Measurements from ENCODE around the gene AGAP1. TPM values are rescaled to one million over a fixed set of nuclear protein-coding genes. Genes with fewer than 3 reads are reported as not detected.

Gene AGAP1
- total and polyA plus RNA-seq, 8 donors = 5.0 to 27.6 (median 17.4) TPM

DNA sequence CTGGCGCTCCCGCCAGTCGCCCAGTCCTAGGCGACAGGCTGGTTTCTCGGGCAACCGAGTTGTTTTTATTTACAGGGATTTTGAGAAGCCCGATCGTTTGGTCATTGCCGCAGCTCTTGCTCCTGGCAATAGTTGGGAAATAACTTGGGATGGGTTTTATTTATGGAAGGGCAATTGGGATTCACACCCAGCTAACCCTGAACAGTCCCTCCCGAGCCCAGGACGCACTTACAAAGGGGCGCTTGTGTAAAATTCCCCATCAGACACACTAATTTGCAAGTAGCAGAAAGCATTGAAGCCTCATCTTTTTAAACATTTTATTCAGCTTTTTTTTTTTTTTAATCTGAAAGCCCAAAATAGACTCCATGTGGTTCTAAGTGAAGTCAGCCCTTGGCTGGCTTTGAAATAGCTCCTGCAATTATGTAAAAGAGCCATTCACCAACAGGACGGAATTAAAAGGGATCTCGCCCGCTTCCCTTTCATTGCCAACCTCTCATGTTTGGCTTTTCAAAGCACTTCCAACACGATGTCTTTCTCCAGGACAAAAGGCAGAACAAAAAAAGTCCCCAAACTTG, 677.9 kb downstream of the AGAP1 start:
- TF ChIP-seq, protein P1, sequence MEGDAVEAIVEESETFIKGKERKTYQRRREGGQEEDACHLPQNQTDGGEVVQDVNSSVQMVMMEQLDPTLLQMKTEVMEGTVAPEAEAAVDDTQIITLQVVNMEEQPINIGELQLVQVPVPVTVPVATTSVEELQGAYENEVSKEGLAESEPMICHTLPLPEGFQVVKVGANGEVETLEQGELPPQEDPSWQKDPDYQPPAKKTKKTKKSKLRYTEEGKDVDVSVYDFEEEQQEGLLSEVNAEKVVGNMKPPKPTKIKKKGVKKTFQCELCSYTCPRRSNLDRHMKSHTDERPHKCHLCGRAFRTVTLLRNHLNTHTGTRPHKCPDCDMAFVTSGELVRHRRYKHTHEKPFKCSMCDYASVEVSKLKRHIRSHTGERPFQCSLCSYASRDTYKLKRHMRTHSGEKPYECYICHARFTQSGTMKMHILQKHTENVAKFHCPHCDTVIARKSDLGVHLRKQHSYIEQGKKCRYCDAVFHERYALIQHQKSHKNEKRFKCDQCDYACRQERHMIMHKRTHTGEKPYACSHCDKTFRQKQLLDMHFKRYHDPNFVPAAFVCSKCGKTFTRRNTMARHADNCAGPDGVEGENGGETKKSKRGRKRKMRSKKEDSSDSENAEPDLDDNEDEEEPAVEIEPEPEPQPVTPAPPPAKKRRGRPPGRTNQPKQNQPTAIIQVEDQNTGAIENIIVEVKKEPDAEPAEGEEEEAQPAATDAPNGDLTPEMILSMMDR (IDR thresholded peaks at IDR 0.05) = no peak
- FAIRE-seq = no peak
- H3K27me3 ChIP-seq = peaks cover 10 to 58% (median 22%) of the 10 kb centered on the region in 4 donors
- no peak overlapping the region for H3K27ac ChIP-seq
- H3K4me1 ChIP-seq = peaks cover 0 to 7% (median 5%) of the 10 kb centered on the region in 3 donors
- no peak overlapping the region for H3K4me3 ChIP-seq
- WGBS, 2 donors = 9 to 11% methylated on average over 16 of the region's 16 CpGs
- DNase-seq = no peak
- intact Hi-C loops (cut with DNase I) = no loop called here
- H3K36me3 ChIP-seq = no peaks in the 10 kb centered on the region
- ATAC-seq = no peak
- no peaks in the 10 kb centered on the region for H3K9me3 ChIP-seq

DNA sequence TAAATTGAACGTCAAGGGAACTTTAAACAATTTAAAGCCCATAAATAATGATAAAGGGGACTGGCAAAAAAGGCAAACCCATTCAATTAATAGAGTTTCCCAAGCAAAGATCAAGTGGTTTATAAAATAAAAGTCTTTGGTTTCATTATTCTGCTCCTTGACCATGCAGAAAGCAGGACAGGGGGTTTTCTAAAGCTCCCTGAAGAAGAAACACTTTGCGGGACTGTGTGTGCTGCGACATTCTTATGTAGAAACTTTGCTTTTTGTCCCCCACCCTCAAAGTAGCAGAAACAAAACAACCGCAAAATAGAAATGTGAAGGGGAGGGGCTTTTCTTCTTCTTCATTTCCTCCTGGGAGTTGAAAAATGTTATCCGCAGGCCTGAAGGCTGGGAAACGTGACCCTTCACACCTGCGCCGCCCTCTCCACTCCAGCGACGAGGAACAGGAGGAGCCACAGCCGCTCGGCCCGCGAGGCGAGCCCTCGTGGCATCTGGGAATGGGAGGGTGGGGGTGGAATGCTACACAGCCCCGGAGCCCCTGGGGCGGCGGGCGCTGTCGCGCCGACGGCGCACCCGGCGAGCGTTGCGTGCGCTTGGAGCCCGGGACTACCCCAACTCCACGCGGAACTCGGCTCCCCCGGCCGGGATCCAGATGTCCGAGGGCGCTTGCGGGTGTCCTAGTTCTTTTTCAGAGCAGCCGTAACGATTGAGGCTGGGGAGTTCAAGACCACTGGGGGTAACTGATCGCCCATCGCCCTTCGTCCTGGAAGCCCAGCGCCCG, 678.6 kb downstream of the AGAP1 start:
- intact Hi-C loops (cut with DNase I) = no loop called here
- Histone ChIP-seq H3K4me3 (no peak overlapping the region), H3K27me3 (peaks cover 10 to 59% (median 23%) of the 10 kb centered on the region in 4 donors), H3K36me3 (no peaks in the 10 kb centered on the region), H3K27ac (no peak overlapping the region), H3K4me1 (peaks cover 0 to 6% (median 2%) of the 10 kb centered on the region in 3 donors), H3K9me3 (no peaks in the 10 kb centered on the region)
- FAIRE-seq = no peak
- no peak for ATAC-seq
- WGBS, 2 donors = 3 to 4% methylated on average over 42 to 46 of the region's 46 CpGs
- TF ChIP-seq, protein P1 (IDR thresholded peaks at IDR 0.05) = no peak
- DNase-seq = no peak

DNA sequence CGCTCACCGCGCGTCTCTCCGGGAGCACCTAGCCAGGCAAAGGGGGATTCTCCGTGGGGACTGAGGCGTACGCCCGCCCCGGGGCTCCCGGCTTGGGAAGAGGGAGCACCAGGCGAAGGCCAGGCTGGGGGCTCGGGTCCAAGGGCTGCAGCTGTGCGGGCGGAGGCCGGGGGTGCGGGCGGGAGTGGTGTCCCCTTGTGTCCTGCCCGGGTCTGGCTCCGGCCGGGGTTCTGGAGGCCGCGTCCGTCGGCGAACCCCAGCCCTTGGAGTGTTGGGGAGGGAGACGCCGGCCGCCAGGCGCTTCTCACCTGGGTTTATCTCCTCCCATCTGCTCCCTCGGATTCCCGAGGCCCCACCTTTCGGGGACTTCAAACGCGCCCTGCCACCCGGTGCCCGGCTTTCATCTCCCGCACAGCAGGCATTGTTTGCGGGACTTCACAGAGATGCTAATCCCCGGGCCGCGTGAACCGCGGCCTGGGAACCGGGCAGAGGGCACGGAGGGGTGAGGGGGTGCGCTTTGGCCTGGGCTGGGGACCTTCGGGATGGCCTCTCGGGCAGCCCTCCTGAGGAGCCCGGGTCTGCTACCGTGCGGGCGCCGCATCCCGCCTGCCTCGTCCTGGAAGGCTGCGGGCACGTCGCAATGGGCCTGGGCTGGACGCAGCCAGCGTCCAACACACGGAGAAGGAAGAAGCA, 679.3 kb downstream of the AGAP1 start:
- Histone ChIP-seq H3K36me3 (no peaks in the 10 kb centered on the region), H3K27me3 (peaks cover 10 to 60% (median 26%) of the 10 kb centered on the region in 4 donors), H3K27ac (no peak overlapping the region), H3K4me1 (no peaks in the 10 kb centered on the region), H3K9me3 (no peaks in the 10 kb centered on the region), H3K4me3 (no peak overlapping the region)
- 1 to 3% methylated on average over 47 to 62 of the region's 62 CpGs for WGBS, 2 donors
- DNase-seq (peak in 1 of 6 donors; percentile 74), ATAC-seq (no peak), FAIRE-seq (no peak)
- intact Hi-C loops (cut with DNase I) = no loop called here
- TF ChIP-seq, protein P1 (IDR thresholded peaks at IDR 0.05) = no peak

DNA sequence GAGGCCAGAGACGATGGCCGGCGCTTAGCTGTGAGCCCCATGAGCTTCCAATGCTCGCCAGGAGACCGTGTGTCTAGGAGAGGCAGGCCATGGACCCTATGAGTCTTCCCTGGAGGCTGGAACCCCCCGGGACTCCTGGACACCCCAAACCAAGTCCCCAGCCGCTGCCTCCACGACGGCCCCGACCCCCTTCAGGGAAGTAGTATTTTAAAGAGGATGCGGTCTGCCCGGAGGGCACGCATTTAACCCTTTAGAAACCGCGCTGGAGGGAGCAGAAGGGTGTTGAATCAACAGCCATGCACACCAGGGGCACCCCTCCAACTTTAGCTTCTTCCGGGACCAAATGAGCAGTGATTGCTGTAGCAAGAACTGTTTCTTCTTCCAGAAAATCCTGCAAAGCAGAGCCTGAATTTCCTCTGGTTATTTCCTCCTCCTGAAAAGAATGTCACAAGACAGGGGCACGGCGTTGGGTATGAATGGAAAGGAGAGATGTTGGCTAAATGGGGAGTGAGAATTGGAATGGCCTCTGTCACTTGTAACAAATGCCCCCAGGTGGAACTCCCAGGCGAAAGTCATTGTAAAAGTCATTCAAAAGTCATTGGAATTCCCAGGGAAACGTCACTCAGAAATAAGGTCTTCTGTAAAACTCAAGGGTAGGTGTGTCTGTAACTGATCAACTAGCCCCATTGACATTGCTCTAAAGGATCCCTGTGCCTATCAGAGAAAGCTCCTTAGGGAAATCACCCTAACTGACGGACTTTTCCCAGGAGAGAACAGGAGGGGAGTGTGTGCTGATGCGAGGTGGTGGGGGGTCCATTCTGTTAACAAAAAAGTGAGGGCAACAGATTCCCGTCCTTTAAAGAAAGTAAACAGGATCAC, 680.1 kb downstream of the AGAP1 start:
- no peak overlapping the region for H3K4me3 ChIP-seq
- WGBS, 2 donors = 5% methylated on average over 23 of the region's 23 CpGs
- FAIRE-seq (no peak), DNase-seq (no peak), ATAC-seq (no peak)
- no peak overlapping the region for H3K27ac ChIP-seq
- intact Hi-C loops (cut with DNase I) = no loop called here
- peaks cover 0 to under 1% (median 0%) of the 10 kb centered on the region in 3 donors for H3K4me1 ChIP-seq
- H3K36me3 ChIP-seq = no peaks in the 10 kb centered on the region
- no peaks in the 10 kb centered on the region for H3K9me3 ChIP-seq
- TF ChIP-seq, protein P1 (IDR thresholded peaks at IDR 0.05) = no peak
- peaks cover 7 to 61% (median 20%) of the 10 kb centered on the region in 4 donors for H3K27me3 ChIP-seq
